SK-MEL-5 (cell line): Measurements from ENCODE around the gene RPL14. TPM values are rescaled to one million over a fixed set of nuclear protein-coding genes. Genes with fewer than 3 reads are reported as not detected.

Experiments used
- DNase-seq: peaks from one replicate; pipeline ENCODE4 v3.0.0-alpha.2; 2016; ENCODE audit warnings: low read depth, low spot score
- in situ Hi-C: cut with HindIII; loops from 2 replicates; pipeline ENCODE4 v1.10.0; 2016; ENCODE audit warnings: low sequenced_read_pairs, high pct_unique_total_duplicates, low pct_unique_long_range_greater_than_20kb
- small RNA-seq, 2 experiments: library from RNA; depleted of rRNA; stranded (forward); fragments of <200 nt; gene quantifications; one replicate each; pipeline ENCODE3, GENCODE V24; 2014
- total RNA-seq: library from RNA; depleted of rRNA; stranded (reverse); fragments of >200 nt; shearing (Covaris generic); gene quantifications from 2 replicates; pipeline ENCODE4 v1.2.3, GENCODE V29; 2014; rRNA removed

The RPL14 gene
- total RNA-seq, 1 experiment from 2014 or later = 898 TPM

DNA sequence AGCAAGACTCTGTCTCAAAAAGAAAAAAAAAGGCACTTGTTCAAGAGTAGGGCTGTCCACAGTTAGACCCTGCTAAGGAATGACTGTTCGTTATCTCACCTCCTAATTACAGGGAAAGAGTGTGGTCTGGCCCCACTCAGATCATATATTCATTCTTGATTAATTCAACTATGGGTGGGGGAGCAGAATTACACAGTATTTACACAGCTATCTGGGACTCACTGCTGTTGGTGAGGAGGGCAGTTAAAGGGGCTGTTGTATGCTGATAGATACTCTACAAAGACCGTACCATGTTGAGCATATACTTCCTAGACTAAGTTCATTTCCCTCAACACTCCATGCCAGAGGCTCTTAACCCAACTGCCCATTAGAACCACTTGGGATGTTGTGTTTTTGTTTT lies 44.9 kb downstream of the RPL14 start:
- DNase-seq = no peak
- in situ Hi-C loops = no loop called here

GRCh38 chr3:40504636-40505430 lies 47.7 kb downstream of the RPL14 start:
- in situ Hi-C loops = no loop called here
- peak; percentile 84 for DNase-seq

- peak; percentile 59 for DNase-seq
- in situ Hi-C loops = no loop called here
Observed at GRCh38 chr3:40505599-40506462, 48.7 kb downstream of the RPL14 start, which contains the start of gene ZNF620. TSS of gene ZNF620 (plus strand) at chr3:40506039. CDS start at chr3:40506353, 314 bp downstream.

DNA sequence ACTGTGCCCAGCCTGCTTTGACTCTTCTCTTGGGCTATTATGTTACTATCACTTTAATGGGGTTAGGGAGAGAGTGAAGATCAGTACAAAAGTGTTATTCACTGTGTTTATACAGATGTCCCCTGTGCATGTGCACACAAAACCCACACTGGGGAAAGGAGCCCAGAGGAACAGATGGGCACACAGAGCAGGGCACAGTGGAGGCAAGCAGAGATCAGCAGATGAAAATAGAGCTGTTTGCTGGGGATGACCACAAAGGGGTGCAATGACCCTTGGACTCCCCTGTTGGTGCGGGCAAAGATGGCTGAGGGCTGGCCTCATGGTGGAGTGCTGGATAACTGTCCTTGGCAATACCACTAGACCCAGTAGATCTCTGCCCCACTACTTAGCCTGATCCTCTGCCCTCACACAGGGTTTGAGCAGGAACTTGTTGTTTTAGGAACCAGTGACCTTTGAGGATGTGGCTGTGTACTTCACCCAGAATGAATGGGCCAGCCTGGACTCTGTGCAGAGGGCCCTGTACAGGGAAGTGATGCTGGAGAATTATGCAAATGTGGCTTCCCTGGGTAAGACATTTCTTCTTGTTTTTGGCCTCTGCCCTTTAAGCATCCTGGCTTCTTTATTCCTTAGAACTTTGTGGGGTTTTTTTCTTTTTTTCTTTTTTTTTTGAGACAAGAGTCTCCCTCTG lies 54.0 kb downstream of the RPL14 start:
- in situ Hi-C loops = no loop called here
- no peak for DNase-seq

- DNase-seq = peak; percentile 27
- in situ Hi-C loops = no loop called here
Observed at GRCh38 chr3:40516201-40516600, 59.1 kb downstream of the RPL14 start.

DNA sequence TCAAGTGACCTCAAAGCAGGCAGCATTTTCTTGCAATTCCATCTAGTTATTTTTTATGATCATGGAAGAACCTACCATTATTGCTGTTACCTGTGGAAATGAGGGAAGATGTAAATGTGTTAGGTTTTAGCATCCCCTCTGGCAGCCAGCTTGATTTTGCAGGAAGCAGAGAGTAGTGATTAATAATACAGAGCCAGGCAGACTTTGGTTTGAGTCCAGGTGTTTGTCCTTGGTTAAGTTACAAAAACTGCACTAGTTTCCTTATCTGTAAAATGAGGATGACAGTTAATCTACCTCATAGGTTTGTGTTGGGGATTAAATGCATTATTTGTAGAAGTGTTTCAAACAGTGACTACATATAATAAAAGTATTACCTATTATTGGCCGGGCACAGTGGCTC lies 60.9 kb downstream of the RPL14 start:
- no peak for DNase-seq
- in situ Hi-C loops = no loop called here

Small RNA genes within 50 kb of the gene (small RNA-seq; reads per million reads assigned to genes)
- 1.4 to 21.2 reads per million in 2 experiments for gene RNU5B-2P

Other genes starting within 250 kb of the RPL14 start
- gene EIF1B, start 147.6 kb upstream of the RPL14 start, total RNA-seq = 21.9 and 24.6 TPM in 2 replicates
- gene ENTPD3, start 70.2 kb upstream of the RPL14 start, total RNA-seq = not detected in 2 replicates
- gene ZNF619, start 19.8 kb downstream of the RPL14 start, total RNA-seq = 2.6 and 2.7 TPM in 2 replicates
- 2.2 and 2.3 TPM in 2 replicates for gene ZNF620, start 48.7 kb downstream of the RPL14 start, total RNA-seq
- 6.8 and 8.3 TPM in 2 replicates for gene ZNF621, start 67.6 kb downstream of the RPL14 start, total RNA-seq